Activated CD4-positive, alpha-beta T cell treated with anti-CD3 and anti-CD28 coated beads, Interleukin-2, amount 50 U/mL, for 1 hour (primary cell): Measurements from ENCODE around the gene STK36.
"Not testable (repeated sequence)": the region's sequence is repeated elsewhere in the genome, so short reads cannot be mapped to it uniquely, and the experiment has no call there.

Experiments
- DNase-seq: peaks from one replicate; pipeline ENCODE4 v3.0.0-alpha.2; 2020

The STK36 gene

DNA sequence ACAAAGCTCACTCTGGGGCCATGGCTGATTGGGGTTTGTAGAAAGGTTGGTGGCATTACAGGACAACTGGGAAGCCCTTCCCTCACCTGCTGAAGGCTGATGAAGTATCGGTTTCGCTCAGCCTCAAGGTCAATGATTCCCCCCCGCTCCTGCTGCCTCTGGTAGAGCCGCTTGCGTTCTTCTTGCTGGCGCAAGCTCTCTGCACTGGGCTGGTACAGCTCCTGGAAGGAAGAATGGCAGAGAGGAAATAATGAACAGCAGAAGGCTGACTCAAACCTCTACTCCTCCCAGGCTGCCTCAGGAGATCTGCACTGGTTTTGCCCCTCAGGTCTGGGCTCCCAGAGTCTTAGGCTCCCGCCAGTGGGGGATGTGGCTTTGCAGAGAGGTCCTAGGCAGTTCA is 7.2 kb upstream of the STK36 start:
- DNase-seq = no peak

DNA sequence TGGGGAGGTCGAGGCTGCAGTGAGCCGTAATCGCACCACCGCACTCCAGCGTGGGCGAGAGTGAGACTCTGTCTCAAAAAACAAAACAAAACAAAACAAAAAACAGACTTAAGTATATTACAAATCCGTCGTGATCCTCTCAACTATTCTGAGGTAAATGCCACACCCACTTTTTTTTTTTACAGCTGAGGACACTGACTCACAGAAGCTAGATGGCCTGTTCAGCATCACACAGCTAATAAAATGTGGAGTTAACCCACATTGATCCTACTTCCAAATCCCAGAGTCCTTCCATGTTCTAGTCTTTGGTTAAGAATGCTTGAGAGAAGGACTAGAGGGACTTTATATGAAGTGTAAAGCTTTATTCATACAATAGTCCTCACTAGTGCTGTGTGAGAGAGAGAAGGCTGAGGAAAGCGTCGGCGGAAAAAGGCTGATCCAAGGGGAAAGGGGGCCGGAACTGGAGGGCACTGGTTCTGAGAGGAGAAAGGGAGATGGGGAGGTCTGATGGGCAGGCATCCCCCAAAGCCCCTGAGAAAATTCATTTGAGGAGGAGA is 711 bp upstream of the STK36 start:
- no peak for DNase-seq

DNA sequence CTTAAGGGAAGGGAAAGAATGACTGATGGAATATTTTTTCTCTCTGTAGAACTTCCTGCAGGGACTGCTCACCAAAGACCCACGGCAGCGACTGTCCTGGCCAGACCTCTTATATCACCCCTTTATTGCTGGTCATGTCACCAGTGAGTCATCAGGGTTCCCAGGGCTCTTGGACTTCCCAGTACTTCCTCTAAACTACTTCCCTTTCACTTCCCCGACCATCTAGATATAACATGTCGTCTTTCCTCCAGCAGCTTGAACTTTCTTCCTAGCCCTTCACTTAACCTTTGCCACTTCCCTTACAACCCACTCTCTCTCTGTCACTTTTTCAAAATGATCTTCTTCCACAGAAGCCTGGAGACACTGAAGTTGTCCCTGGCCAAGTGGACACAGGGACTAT is 7.2 kb downstream of the STK36 start:
- no peak for DNase-seq

DNA sequence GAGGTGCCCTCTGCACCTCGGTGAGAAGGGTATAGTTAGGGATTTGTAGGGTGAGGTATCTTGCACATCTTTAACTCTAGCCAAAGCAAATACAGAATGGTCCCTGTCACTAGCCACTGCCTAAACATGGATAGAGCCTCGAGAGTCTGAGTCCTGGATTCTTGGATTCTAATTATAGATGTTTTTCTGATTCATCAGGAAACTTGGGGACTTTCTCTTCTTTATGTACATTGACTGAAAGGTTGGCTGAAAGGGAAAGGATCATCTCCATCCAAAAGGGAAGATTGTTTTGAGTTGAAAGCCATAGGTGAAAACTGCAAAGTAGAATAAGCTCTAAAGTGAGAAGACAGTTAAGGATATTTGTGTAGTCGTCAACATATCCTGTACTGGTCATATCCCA is 8.2 kb downstream of the STK36 start:
- no peak for DNase-seq

DNA sequence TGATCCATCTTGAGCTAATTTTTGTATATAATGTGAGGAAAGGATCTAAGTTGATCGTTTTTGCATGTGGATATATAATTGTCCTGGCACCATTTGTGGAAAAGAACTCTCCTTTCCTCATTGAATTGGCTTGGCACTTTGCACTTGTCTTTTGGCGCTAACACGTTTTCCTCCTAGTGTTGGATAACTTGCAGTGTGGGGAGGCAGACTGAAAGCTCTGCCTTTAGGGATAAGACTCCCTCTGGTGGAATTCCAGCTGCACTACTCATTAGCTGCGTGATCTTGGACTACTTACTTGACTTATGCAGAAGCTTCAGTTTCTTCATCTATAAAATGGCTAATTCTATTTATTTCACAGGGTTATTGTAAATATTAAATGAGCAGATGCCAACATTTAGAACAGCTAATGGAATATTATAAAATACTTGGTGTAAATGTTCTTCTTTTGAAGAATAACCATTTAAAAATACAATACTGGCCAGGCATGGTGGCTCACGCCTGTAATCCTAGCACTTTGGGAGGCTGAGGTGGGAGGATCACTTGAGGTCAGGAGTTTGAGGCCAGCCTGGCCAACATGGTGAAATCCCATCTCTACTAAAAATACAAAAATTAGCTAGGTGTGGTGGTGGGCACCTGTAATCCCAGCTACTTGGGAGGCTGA is 15.6 kb downstream of the STK36 start:
- DNase-seq = not testable (repeated sequence)

DNA sequence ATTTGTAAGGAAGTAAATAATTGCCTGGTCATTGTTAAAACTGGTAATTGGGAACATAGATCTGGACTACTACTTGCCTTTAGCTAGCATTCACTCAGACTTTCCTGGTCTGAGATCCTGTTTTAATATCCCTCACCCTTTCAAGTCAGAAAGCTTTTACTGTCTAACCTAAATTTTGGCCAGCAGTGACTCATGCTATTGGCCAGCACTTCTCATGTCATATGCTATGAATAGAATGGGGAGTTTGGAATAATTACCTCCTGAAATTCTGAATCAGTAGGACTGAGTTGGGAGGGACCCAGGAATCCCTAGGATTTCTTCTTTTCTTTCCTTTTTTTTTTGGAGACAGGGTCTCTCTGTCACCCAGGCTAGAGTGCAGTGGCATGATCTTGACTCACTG is 19.3 kb downstream of the STK36 start:
- no peak for DNase-seq

DNA sequence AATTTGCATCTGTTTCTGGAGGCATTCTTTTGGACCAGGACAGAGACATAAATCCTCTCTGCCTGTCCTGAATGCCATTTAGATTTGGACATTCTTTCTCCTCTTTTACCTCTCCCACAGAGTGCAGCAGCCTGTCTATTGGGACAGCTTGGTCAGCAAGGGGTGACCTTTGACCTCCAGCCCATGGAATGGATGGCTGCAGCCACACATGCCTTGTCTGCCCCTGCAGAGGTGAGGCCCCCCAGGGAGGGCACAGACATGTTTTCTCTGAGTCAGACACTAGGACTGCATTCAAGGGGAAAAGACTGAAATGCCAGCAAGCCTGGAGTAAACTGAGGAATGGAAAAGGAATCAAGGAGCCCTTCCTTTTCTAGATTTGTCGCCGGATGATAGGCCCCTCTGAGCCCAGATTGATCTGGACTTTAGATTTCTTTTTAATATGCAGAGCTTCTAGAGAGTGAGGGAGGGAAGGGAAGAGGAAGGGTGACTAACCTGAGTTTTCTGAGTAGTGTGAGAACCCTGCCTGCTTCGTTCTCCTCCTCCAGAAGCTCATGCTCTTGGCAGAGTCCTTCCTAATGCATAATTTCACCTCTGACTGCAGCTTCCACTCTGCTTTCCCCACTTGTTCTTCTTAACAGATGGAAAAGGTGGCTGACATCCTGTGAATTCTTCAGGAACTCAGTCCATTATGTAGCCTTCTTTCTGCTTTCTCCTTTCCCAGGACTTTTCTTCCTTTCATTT is 22.7 kb downstream of the STK36 start:
- no peak for DNase-seq

DNA sequence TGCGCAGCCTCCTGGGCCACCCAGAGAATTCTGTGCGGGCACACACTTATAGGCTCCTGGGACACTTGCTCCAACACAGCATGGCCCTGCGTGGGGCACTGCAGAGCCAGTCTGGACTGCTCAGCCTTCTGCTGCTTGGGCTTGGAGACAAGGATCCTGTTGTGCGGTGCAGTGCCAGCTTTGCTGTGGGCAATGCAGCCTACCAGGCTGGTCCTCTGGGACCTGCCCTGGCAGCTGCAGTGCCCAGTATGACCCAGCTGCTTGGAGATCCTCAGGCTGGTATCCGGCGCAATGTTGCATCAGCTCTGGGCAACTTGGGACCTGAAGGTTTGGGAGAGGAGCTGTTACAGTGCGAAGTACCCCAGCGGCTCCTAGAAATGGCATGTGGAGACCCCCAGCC is 27.0 kb downstream of the STK36 start:
- DNase-seq = no peak

DNA sequence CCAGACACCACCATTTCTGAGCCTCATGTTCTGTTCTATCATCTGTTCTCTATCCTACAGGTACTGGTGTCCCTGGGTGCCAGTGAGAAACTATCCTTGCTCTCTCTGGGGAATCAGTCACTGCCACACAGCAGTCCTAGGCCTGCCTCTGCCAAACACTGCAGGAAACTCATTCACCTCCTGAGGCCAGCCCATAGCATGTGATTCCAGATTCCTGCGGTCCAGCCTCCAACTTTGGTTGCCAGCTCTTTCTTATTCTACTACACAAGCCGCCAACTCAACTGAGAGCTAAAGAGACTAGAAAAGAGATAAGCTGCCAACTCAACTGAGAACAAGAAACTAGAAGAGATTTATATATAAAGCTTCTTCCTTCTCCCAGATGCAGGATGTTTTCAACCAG is 29.9 kb downstream of the STK36 start:
- no peak for DNase-seq

DNA sequence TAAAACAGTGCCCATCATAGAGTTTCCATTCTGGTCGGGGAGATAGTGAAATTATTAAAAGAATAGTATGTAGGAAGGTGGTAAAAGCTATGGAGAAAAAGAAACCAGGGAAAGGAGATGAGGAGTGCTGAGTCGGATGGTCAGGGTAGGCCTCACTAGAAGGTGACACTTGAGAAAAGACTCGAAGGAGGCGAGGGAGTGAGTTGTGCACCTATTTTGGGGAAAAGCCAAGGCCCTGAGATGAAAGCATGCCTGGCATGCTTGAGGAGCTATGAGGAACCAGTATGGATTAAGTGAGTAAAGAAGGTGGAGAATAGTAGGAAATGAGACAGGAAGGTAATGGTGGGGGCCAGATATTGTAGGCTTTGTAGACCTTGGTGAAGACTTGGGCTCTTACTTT is 31.5 kb downstream of the STK36 start:
- no peak for DNase-seq

DNA sequence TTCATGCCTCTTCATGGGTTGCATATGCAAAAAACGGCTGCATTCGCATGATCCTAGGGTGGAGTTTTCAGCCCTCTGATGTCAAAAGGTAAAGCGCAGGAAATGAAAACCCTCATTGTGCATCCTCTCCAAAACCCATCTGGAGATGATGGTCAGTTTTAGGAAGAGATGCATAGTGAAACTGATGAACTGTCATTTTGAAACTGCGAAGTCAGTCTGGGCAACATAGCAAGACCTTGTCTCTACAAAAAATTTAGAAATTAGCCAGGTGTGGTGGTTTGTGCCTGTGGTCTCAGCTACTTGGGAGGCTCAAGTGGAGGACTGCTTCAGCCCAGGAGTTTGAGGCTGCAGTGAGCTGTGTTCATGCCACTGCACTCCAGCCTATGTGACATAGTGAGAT is 36.2 kb downstream of the STK36 start:
- no peak for DNase-seq

DNA sequence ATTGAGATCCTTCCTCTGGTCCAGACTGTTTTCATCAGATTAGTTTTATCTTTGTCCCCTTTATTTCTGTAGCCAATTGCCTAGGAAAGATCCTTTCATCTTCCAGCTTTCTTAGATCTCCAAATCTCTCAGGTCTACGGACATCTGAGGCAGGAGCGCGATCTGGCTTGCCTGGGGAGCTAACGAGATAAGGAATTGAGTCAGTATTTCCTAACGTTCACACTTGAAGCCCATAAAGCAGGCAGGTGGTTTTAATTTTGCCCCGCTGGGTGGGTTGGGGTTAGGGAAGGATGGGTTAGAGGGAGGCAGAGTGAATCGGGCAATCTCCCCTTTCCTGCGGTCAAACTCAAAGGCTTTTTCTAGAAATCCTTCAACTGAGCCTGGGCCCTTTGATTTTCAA is 38.0 kb downstream of the STK36 start:
- no peak for DNase-seq

DNA sequence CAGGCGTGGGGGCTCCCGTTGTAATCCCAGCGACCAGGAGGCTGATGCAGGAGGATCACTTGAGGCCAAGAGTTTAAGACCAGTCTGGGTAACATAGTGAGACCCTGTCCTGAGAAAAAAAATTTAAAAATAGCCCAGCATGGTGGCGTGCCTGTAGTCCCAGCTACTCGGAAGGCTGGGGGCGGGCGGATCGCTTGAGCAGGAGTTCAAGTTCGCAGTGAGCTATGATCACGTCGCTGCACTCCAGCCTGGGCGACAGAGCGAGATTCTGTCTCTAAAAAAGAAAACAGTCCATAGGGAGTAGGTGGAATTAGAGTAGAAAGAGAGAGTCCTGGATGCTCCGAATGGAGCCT is 38.4 kb downstream of the STK36 start:
- DNase-seq = no peak

DNA sequence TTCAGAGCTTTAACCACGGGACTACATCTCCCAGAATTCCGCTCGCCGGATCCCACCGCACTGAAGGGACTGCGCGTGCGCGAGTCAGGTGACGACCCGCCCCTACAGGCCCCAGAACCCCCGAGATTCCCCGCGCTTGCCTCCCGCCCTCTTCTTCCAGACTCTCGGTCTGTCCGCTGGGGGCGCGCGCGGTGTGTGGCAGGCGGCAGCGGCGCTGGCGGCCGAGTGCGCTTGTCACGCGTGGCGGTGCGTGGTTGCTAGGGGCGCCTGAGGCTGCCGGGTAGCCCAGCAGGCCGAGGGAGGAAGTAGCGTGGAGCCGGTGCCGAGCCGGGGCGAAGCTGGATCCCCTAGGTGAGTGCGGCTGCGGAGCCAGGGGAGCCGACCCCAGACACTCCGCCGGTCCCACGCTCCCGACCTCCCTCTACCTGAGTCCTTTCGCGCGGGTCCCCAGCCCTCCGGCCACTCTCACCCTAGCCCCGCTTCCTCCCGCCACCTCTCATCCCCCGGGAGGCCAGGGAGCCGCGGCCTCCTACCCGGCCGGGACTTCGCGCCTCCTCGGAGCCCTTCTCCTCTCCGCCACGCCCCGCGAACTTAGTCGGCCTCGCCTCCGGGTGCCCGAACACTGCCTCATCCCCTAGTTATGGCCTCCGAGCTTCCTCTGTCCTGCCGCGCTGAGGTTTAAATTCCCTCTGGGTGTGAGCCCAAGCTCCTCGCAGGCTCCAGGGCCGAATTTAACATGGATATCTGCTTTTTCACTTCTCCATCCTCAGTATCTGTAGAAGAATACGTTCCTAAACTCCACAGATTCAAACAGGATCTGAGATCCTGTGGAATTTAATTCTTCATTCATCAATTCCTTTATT is 39.0 kb downstream of the STK36 start, which contains the start of gene TTLL4:
TTLL4 (plus strand) TSS at position 149 of the 863 bp plus-strand sequence. CDS start 26,842 bp downstream, outside the sequence.
- DNase-seq = peak; percentile 99

DNA sequence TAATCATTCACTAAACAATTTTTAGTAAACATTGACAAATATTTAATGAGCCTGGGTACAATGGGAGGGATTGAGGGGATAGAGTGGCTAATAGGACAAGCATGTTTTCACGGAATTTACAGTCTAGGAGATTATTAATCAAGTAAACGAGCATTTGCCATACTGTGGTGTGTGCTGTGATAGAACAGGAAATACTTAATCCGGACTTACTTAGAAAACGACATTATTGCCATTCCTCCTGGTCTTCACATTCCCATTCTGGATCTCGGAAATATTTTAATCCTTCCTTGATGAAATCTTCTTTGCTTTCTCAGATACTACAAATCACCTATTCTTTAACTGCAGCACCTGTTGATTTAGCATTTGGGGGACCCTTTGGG is 39.7 kb downstream of the STK36 start:
- no peak for DNase-seq

DNA sequence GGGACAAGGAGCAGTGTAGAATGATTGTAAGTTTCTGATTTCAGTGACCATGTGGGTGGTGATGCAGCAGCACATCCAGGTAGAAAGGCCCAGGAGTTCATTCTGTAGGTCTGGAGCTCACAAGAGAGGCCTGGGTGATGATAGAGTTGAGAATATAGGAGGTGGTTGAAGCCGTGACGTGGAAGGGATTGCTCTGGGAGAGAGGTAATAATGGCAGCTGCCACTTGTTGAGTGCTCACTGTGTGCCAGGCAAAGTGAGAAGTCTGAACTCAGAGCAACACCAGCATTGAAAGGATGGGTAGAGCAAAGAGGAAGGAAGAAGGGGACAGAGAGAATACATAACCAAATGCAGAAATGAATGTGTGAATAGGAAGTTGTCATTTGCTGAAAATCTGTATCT is 42.0 kb downstream of the STK36 start:
- no peak for DNase-seq

DNA sequence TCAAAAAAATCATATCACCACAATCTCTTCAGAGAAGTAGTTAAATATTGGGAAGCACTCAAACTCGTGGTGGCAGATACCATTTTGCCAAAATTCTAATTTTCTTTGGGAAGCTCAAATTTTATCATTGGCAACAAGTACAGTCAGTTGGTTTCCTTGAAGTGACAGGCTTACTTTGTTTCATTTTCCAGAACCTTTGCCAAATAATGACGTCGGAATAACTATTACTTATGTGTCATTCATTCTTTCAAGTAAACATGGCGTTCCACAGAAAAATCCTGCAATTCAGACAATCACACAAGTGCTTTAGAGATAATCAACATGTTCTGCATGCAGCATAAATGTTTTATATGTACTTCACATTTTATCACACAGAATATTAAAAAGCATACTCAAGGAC is 44.2 kb downstream of the STK36 start:
- no peak for DNase-seq

DNA sequence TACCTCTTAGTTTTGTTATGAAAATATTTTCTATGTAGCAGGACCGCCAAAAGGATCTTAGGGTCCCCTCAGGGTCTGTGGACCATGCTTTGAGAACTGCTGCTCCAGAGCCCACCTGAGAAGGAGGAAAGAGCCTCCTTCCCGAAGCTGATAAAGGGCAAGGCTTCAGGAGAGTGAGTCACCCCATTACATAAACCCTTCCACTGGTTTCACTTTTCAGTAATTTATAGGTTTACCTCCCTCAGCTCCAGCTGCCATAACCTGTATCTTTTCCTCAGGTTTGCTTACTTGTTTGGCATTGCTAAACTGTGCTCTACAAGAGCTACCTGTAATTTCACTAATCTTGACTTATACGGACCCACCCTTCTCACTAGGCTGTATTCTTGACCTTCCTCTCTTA is 45.4 kb downstream of the STK36 start:
- no peak for DNase-seq

DNA sequence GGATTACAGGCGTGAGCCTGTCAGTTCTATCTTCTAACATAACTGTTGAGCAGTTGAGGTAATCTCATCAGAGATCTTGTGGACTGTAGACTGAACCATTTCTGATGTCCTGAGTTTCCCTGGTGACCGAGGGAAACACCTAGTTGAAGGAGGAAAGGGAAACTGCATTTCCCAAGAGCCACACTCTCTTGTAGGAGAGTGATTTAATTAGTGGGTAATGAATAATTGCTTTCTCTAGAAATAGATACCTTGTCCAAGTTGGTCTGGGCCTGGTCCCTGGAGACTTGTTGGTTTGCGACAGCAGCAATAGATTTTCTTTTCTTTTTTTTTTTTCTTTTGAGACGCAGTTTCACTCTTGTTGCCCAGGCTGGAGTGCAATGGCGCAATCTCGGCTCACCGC is 46.2 kb downstream of the STK36 start:
- no peak for DNase-seq

DNA sequence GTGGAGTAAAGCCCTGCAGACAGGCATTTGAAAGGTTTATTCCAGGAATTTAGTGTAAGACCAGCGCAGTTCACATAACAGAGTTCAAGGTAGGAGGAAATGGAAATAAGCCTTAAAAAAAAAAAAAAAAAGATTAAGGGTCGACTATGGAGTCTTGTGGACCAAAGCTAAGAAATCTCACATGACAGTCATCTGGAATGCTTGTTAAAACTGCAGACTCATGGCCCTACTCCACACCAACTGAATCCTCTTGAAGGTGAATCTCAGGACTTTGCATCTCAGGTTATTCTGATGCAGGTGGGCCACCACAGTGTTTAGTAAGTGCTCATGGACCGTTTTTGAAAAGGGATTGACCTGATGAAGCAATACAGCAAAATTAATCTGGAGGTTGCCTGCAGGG is 47.6 kb downstream of the STK36 start:
- no peak for DNase-seq

DNA sequence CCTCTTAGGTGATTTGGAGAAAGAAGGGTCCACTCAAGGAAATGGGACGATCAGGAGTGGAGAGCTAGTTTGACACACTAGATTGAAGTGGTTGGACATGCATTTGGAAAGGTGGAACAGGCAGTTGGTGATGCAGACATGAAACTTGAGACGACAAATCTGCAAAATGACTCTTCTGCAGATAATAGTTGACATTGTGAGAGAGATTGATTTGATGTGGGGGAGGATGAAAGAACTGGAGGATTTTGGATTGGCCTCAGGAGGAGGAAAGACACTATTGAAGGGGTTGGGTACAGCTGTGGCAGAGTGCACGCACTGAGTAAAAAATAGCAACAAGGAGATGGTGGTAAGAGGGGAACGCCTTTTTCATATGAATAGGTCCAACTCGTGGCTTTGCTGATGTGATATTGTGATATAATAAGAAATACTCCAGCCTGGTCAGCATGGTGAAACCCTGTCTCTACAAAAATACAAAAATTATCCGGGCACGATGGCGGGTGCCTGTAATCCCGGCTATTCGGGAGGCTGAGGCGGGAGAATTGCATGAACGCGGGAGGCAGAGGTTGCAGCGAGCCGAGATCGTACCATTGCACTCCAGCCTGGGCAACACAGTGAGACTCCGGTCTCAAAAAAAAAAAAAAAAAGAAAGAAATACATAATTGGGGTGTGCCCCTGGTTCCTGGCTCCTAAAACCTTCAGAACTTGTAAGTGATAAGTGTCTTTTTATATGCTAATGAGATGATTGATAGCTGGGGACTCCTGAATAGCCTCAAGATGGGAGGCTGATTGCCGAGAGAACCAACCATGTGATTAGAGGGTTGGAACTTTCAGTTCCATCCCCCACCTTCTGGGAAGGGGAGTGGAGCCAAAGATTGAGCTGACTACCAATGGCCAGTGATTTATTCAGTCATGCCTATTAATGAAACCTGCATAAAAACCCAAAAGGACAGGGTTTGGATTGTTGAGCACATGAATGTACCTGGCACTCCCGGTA is 48.5 kb downstream of the STK36 start:
- no peak for DNase-seq

DNA sequence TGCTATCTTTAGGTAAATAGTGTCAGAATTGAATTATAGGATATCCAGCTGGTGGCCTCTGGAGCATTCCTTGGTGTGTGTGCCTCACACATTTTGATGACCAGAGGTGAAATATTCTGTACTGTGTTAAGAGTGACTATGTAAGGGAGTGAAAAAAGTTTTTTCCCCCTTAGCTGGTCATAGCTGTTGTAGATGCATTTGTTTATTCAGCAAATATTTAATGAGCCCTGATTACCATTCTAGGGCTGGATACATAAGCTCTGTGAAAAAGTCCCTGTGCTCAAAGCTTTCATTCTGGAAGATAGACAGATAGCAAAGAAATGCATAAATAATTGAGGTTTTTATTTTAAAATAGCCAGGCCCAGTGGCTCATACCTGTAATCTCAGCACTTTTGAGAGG is 49.6 kb downstream of the STK36 start:
- no peak for DNase-seq
